Left lobe of liver (tissue), 2 donors: ENCODE data around the gene HYLS1. TPM values are rescaled to one million over a fixed set of nuclear protein-coding genes. Genes with fewer than 3 reads are reported as not detected.

Experiments
- ATAC-seq: fragments of 200-7000 bp; cut with Tn5 transposase; one replicate; pipeline ENCODE4 v1.9.1; 2020; ENCODE audit warnings: mild to moderate bottlenecking, moderate library complexity
- DNase-seq: peaks from one replicate; pipeline ENCODE4 v3.0.0-alpha.2; 2020; ENCODE audit warnings: low spot score
- total RNA-seq: library from RNA; stranded (reverse); gene quantifications from one replicate; pipeline ENCODE4 v1.2.1, GENCODE V29; 2021
- donor health status: DM: no; HTN: no; CAD: no; lungs with moderate emphysema.
- donor health status: DM: no; HTN: yes; CAD: no.

The HYLS1 gene
- total RNA-seq, 1 donor from 2014 or later, result 2.9 TPM

DNA sequence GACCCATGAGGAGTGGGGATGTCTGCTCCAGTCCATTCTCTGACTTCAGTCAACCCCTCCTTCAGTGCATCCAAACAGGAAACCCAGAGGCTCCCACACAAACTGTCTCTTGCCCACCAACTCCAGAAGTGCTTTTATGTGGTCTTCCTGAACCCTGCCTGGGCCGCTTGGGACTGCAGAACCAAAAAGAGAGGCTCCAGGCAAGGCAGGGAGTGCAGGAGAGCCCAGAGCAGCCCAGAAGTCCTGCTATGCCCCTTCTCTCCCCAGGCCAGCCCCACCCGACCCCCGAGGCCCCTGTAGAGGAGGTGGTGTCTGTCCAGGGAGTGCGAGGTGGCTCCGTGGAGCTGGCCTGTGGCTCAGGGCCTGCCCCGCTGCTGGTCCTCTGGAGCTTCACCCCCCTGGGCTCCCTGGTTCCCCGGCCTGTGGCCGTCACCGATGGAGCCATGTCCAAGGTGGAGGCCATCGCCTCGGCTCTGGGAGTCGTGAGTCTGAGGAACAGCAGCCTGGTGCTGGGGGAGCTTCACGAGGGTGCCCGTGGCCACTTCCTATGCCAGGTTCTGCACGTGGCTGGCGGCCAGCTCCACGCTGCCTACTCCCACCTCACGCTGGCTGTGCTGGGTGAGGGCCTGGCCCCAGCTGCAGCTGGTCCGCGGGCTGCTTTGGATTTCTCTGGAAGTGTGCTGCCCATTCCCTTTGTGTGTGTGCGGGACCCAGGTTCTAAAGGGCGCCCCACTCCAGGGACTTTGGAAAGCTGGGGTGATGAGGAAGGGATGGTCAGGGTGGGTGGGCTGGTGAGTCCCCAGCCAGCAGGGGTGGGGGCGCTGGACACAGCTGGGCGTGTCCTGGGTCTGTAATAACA is 60.2 kb downstream of the HYLS1 start:
- ATAC-seq, result no peak
- DNase-seq, result peak; percentile 42

DNA sequence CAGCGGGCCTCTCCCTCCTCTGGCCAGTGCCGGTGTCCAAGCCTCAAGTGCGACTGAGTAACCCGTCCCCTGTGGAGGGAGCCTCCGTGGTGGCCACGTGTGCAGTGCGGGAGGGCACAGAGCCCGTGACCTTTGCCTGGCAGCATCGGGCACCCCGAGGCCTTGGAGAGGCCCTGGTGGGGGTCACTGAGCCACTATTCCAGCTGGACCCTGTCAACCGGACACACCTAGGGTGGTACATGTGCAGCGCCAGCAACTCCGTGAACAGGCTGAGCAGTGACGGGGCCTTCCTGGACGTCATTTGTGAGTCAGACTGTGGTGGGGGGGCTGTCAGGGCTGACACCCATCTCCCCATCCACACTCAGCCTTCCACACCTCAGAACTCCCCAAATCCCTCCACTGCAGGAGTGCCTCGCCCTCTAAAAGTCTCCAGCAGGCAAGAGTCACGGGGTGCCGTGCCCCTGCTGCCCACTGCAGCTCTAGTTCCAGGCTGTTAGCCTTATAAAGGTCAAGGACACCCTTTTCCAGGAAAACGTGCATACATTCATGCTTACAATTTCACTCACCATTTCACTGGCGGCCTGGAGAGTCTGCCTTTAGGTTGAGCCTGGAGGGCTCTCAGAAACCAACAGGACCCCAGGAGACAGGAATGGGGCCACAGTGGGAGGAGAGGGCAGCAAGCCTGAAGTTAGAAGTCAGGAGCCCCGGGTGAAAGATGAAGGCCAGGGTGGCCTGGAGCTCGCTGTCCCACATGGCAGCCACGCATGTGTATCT is 61.0 kb downstream of the HYLS1 start:
- DNase-seq (peak; percentile 28), ATAC-seq (no peak)

DNA sequence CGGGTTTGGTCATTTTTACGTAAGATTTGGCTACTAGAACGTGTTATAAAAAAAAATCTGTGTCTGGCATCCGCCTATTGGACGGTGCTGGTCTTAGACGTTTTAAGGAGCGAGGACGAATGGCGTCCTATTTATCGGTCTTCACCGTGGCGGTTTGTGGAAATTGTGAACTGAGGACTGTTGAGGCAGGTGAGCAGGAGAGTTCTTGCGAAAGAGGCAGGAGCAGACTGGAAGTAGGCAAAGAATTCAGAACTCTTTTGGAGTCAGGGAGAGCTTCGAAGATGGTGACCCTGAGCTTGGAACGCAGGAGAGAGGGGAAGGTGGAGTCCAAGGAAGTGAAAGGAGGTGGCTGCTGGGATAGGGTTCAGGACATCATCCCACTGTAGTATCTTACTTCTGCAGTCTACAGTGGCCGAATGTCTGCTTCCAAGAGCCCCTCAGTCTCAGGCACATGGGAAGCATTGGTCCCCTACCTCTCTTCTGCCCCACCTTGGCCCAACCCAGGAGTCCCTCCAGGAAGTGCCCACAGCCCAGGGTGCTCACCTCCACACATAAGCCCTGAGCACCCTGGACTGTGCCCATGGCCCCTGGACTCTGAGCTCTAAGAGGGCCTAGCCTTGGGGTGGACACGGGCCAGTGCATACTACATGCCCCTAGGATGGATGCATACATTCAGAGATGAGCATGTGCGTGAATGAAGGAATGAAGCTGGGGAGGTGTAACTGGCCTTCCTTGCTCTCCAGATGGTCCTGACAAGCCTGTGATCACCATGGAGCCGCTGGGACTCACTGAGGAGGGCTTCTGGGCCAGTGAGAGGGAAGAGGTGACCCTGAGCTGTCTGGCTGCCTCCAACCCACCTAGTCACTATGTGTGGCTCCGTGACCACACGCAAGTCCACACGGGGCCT is 62.1 kb downstream of the HYLS1 start:
- no peak for ATAC-seq
- DNase-seq, result peak; percentile 29

DNA sequence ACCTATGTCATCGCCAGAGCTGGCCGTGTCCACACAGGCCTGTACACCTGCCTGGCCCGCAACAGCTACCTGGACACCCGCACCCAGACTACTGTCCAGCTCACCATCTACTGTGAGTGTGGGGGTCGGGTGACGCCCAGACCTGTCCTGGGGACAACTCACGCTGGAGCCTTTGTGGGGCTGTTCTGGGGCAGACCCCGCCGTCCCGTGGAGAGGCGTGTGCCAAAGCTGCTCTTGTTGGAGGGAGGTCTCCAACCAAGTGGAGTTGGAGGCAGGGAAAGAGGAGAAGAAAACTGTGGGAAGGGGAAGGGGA is 62.7 kb downstream of the HYLS1 start:
- DNase-seq (peak; percentile 36), ATAC-seq (no peak)

Other genes with a start within 250 kb of the HYLS1 start
- gene ACRV1, start 206.8 kb upstream of the HYLS1 start, total RNA-seq, result not detected
- not detected for gene PATE1, start 141.4 kb upstream of the HYLS1 start, total RNA-seq
- not detected for gene PATE2, start 108.8 kb upstream of the HYLS1 start, total RNA-seq
- not detected for gene PATE3, start 99.5 kb upstream of the HYLS1 start, total RNA-seq
- gene PATE4, start 54.4 kb upstream of the HYLS1 start, total RNA-seq, result not detected
- 19.1 TPM for gene PUS3, start 15.5 kb downstream of the HYLS1 start, total RNA-seq
- 0.15 TPM for gene DDX25, start 16.8 kb downstream of the HYLS1 start, total RNA-seq
- gene VSIG10L2, start 58.4 kb downstream of the HYLS1 start, total RNA-seq, result not detected
- gene CDON, start 175.2 kb downstream of the HYLS1 start, total RNA-seq, result 5.3 TPM